K562 (cell line): ENCODE measurements around the gene NEK2.

ENCODE experiments used
- CHD1 ChIP-seq: fragments of 200-600 bp; sonication (generic); IDR thresholded peaks from one replicate; pipeline ENCODE4 v1.6.1; 2012; ENCODE audit warnings: mild to moderate bottlenecking, moderate library complexity, low read length, inconsistent platforms
- CTCF ChIP-seq, 3 experiments: IDR thresholded peaks in 2 of 3; conservative IDR thresholded peaks in 1 of 3; 2 replicates each; pipeline ENCODE4 v1.5.1; 2011 to 2012; ENCODE audit warnings: low read length in 3 of 3, mild to moderate bottlenecking in 3 of 3, control low read depth in 2 of 3, improper control_type of control experiment in 1 of 3, inconsistent platforms in 1 of 3, low read depth in 1 of 3, mixed read lengths in 1 of 3, moderate library complexity in 1 of 3; ENCODE audit not compliant: insufficient read depth in 2 of 3
- DACH1 ChIP-seq: fragments of 450-650 bp; IDR thresholded peaks from 2 replicates; pipeline ENCODE4 v1.6.1; 2018; ENCODE audit not compliant: partially characterized antibody
- EP300 ChIP-seq: IDR thresholded peaks from 2 replicates; pipeline ENCODE4 v1.6.1; 2012; ENCODE audit warnings: low read length, improper control_type of control experiment
- LARP7 ChIP-seq: fragments of 450-650 bp; IDR thresholded peaks from 2 replicates; pipeline ENCODE4 v1.6.1; 2016
- NFE2L1 ChIP-seq: fragments of 450-650 bp; IDR thresholded peaks from 2 replicates; pipeline ENCODE4 v1.6.1; 2016; ENCODE audit warnings: missing genetic modification characterization, low read depth, mild to moderate bottlenecking, missing compliant biosample characterization, moderate library complexity, borderline replicate concordance
- ZBTB40 ChIP-seq, 2 experiments: fragments of 450-650 bp in 1 of 2; sonication (generic) in 1 of 2; formaldehyde crosslinking in 1 of 2; IDR thresholded peaks; 2 replicates each; pipeline versions ENCODE4 v1.7.1 to v1.9.0; 2016 to 2022; ENCODE audit warnings: inconsistent platforms in 1 of 2, mild to moderate bottlenecking in 1 of 2, missing genetic modification reagents in 1 of 2
- ZNF140 ChIP-seq: fragments of 250-450 bp; sonication (Bioruptor Pico); IDR thresholded peaks from 2 replicates; pipeline ENCODE4 v1.8.0; 2021; ENCODE audit warnings: moderate library complexity, mild to moderate bottlenecking, inconsistent platforms
- ZNF23 ChIP-seq: fragments of 250-450 bp; sonication (Bioruptor Pico); IDR thresholded peaks from 2 replicates; pipeline ENCODE4 v1.4.0; 2020; ENCODE audit warnings: mild to moderate bottlenecking
- ZNF584 ChIP-seq: fragments of 200-800 bp; sonication (Bioruptor generic); IDR thresholded peaks from 2 replicates; pipeline ENCODE4 v1.6.1; 2016; ENCODE audit warnings: low read depth, mild to moderate bottlenecking, missing genetic modification characterization, missing compliant biosample characterization
- TF ChIP-seq, protein P1 (sequence below): fragments of 250-450 bp; sonication (Bioruptor Pico); IDR thresholded peaks from 2 replicates; pipeline ENCODE4 v1.9.0; 2021; ENCODE audit warnings: mild to moderate bottlenecking, inconsistent platforms

DNA sequence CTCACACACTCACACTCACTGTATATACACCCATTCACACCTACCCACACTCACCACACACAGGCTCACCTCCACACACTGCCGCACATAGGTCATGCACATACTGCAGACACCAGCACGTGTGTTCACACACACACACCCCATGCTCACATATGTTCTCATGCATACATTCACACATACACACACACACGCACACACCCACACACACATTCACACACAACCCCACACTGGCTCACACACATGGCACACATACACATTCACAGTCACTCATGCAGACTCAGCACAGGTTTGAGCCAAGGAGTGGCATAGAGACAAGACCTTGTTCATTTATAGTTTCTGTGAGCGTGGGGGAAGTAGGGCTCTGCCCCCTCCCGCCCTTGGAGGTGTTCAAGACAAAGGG is 55.3 kb downstream of the NEK2 start:
- TF ChIP-seq DACH1: no peak
- no peak for TF ChIP-seq CTCF (IDR thresholded peaks at IDR 0.05 in 2 of 3, conservative IDR thresholded peaks at IDR 0.05 in 1 of 3; ENCODE audit: insufficient read depth in 2 of 3, low read depth in 1 of 3, low read length in 3 of 3)
- no peak for TF ChIP-seq ZNF23 (CRISPR knock-in tag)
- no peak for TF ChIP-seq ZBTB40 (IDR thresholded peaks at IDR 0.05)
- TF ChIP-seq ZBTB40 (CRISPR knock-in tag; IDR thresholded peaks at IDR 0.05): no peak
- TF ChIP-seq, protein P1, sequence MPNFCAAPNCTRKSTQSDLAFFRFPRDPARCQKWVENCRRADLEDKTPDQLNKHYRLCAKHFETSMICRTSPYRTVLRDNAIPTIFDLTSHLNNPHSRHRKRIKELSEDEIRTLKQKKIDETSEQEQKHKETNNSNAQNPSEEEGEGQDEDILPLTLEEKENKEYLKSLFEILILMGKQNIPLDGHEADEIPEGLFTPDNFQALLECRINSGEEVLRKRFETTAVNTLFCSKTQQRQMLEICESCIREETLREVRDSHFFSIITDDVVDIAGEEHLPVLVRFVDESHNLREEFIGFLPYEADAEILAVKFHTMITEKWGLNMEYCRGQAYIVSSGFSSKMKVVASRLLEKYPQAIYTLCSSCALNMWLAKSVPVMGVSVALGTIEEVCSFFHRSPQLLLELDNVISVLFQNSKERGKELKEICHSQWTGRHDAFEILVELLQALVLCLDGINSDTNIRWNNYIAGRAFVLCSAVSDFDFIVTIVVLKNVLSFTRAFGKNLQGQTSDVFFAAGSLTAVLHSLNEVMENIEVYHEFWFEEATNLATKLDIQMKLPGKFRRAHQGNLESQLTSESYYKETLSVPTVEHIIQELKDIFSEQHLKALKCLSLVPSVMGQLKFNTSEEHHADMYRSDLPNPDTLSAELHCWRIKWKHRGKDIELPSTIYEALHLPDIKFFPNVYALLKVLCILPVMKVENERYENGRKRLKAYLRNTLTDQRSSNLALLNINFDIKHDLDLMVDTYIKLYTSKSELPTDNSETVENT (CRISPR knock-in tag): no peak
- TF ChIP-seq NFE2L1 (tag): no peak
- TF ChIP-seq CHD1: no peak
- TF ChIP-seq ZNF584 (CRISPR knock-in tag): no peak
- TF ChIP-seq ZNF140 (CRISPR knock-in tag): no peak
- no peak for TF ChIP-seq EP300
- peak; percentile 41; the same call in 1 of the 2 replicates for TF ChIP-seq LARP7
